IPS DF 19.7 (cell line): ENCODE data around the gene CYTH3.

Experiments used
- DNase-seq: peaks from one replicate; pipeline ENCODE4 v3.0.0-alpha.2; 2013; ENCODE audit warnings: low read depth, low spot score

CYTH3 gene

DNA sequence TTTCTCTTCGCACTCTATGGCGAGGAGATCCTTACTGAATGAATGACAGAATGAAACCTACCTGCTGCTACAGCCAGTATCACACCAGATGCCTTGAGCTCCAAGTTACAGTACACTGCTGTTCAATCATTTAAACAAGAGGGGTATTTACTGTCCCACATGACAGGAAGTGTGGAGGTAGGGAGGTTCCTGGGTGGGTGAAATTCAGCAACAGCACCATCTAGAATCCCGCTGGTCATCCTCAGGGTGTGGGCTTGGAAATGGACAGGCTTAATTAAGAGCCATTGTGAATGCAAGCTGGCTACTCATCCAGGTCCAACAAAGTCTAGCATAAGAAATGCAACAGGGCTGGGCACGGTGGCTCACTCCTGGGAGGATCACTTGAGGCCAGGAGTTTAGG is 14.7 kb downstream of the CYTH3 start:
- no peak for DNase-seq

DNA sequence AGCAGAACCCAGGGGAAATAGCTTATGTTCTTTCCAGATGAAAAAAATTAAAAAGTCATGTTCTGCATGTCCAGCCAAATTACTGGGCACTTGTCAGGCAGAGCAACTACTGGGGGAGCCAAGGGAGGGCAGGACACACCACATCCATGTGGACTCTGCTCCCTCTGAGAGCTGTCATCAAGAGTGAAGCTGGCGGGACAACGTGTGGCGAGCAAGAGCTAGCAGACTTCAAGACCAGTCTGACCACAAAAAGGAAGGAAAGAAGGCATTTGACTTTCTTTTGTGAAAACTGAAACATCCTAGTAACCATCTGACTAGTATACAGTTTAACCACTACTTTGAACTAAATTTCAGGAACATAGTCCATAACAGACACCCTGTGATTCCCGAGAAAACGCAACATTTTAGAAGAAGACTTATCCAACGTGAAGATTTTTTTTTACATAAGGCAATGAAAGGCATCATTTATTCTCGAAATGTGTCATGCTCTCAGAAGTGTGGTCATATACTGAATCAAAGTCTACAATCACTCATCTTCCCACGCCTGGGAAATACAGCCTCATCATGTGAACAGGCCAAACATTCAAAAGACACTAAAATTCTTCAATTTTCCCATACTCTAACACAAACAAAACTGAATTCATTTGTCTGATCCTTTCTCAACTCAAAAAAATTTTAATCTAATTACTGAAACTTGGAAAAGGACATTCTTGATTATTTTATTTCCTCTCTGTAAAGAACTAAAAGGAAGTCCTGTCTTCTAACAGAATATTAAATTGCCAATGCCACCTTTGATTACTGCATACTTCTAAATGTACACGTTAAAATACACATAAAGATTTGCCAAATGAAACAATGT is 15.5 kb downstream of the CYTH3 start:
- DNase-seq, result no peak

DNA sequence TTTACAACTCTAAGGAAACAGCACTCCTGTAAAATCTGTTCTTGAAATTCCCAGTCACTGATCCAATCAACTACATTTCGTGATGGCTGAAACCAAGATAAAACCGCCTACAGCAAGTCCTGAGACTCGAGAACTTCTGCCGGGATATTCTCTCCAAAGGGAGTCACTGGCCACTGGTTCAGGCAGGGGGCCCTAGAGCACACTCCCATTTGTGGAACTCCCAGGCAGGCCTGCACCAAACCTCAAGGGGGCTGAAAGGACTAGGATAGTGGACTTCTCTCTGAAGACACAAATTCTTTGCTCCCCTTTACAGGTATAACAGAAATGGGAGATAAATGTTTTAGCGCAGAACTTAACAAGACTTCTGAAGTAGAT is 16.3 kb downstream of the CYTH3 start:
- DNase-seq, result no peak

DNA sequence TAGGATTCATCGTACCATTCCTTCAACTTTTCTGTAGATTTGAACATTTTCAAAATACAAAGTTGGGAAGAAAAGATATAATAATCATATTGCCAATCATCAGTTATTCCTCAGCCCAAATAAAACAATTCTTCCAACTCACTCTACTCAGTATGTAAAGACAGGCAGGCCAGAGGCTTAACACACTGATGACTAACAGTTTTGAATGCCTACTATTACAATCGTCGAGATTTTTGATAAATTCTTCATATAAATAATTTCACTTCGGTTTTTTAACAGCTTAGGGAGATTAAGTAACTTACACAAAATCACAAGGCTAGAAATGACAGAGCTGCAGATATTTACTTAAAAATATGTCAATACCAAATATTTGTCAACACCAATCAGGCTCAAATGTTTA is 17.6 kb downstream of the CYTH3 start:
- no peak for DNase-seq

DNA sequence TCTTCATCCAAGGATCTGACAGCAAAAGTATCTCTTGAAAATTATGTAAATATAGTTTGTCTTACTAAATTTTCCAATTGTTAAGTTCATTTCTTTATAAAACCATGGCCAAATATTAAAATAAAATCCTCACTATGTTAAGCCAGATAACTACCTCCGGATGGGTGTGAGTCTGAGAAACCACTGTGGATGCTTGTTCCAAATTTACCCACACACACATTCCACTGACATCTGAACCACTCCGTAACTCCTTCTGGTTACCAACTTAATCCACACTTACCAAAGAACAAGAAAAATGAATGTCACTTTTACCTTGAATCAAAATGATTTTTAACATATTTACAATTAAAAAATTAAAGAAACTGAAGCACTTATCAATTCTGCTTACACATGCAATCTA is 19.7 kb downstream of the CYTH3 start:
- no peak for DNase-seq

DNA sequence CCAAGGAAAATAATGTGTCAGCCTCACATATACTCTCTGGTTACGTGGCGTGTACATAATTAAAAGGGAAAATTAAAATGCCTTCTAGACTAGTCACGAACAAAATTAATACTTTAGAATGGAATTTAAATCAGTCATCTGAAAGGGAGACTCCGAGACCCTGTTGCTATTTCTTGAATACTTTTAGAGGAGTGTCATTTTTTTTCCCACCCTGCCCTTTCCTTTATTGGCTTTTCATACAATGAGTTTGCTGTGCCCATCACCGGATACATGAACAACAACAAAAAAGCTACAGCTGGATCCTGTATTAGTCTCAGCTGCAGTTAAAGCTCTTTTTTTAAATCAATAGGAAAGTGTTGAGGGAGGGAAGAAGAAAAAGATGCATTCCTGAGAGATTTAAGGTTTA is 20.1 kb downstream of the CYTH3 start:
- no peak for DNase-seq

DNA sequence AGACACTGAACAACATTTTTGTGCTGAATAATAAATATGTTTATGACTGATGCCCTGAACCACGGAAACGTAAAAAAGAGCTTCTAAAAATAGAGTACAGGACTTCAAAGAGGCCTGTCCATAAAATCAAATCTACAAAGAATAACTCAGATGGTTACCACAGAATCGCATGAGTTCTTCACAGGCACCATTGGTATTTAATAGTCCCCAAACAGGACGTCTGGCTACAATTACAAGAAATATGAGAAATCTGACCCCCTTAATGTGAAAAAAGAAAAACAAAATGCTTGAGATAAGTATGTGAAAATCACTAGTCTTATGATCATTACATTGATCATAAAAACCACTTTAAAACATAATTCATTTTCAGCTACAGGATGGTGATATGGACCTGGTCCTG is 20.8 kb downstream of the CYTH3 start:
- DNase-seq, result no peak

DNA sequence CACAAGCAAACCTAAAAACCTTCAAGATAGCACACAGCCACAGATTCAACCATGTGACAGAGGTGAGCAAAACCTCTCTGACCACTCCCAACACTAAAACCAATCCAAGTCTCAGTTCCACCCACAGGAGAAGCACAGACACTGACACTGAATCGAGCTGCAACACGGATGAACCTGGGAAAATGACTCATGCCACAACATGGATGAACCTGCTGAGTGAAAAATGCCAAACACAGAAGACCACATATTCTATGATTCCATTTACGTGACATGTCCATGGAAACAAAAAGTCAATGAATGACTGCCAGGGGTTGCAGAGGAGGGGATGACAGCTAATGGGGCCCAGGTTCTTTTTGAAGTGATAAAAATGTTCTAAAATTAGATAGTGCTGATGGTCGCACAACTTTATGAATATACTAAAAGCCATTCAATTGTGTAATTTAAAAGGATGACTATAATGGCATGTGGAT is 22.0 kb downstream of the CYTH3 start:
- no peak for DNase-seq

DNA sequence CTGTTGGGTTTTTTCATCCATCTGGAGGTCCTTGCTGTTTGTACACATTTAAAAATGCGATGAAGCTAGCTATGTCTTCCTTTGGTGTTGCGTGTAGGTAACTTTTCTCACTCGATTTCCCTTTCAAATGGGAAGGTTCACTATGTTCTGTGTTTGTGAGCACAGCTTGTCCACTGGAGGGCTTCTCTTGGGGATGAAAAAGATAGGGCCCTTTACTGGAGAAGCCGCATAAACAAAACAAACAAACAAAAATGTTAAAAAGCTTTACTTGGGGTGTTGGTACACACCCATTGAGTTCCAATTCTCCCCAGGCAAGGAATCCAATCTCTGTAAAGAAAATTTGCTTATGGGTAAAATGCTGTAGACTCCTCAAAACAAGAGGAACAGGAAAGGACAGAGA is 23.4 kb downstream of the CYTH3 start:
- no peak for DNase-seq

DNA sequence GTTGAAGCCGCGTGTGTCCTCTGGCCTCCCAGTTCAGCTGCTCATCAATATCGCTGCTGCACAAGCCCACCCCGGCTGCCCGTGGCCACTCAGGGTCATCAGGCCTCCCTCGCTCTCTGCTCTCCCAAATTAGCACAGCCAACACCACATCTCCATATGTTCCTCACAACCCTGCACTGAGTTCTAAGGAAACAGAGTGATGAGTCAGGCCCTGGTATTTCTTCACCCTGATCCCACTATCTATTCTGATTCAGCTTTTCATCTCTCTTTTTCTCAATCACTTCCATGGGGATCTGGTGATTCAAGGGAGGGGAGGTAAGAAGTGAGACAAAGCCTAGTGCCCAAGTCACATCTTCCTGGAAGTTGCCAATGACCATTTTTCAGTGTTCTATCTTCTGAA is 23.8 kb downstream of the CYTH3 start:
- DNase-seq, result no peak

DNA sequence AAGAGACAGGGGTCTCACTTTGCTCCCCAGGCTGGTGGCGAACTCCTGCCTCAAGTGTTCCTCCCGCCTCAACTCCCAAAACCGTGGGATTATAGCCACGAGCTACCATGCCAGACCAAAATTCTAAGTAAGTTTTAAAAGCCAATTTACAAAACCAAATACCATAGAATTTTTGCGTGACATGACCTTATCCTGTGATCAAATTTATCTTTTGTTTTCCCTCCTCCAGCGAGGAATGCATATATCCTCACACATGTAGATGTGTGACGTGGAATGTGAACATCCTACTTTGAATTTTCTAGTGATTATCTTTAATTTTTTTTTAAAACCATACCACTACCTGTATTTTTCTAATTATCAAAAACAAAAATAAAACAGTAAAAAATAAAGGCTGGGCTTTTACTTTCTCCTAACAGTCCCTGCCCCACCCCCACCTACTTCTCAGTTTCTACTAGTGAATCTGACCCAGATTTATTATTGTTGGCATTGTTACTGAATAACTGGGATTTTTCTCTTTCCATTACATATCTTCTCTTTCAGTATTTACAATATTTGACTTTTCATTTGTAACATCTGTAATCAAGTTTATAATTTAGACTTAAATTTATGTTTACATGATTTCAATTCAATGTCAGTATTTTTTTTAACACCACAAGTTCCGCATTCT is 26.0 kb downstream of the CYTH3 start:
- no peak for DNase-seq

DNA sequence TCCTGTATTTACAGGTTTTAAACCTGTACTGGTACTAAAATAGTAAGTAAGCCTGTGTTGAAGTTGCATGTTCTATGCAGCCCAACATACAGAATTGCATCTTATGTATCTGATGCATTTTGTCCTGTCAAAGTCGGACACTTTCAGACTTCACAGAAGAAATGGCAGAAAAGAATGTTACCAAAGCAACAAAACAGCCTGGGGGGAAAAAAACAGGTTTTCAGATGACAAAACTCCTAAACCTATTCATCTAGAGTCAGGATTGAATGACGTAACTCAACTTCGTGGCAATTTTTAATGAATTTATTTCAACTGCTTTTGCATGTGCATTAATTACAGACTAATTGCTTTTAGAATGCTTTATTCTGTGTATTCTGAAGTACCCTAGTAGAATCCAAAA is 28.4 kb downstream of the CYTH3 start:
- DNase-seq, result no peak

DNA sequence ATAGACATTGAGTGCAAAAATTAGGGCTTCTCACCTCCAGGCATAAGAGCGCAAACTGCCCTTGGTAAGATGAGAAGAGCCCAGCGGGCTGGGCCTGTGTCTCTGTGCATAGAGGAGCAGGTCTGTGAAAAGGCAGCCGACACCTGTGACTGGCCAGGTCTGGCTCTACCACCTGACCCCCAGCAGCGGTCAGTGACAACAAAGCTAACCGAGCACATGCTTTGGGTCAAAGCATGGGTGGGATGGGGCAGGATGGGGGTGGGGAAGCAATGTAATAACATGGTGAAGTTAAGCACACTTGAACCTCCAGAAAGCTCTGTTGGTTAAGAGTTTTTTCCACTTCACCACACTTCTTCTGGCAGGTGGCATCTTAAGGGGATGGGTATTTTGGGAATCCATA is 29.3 kb downstream of the CYTH3 start:
- DNase-seq, result no peak

DNA sequence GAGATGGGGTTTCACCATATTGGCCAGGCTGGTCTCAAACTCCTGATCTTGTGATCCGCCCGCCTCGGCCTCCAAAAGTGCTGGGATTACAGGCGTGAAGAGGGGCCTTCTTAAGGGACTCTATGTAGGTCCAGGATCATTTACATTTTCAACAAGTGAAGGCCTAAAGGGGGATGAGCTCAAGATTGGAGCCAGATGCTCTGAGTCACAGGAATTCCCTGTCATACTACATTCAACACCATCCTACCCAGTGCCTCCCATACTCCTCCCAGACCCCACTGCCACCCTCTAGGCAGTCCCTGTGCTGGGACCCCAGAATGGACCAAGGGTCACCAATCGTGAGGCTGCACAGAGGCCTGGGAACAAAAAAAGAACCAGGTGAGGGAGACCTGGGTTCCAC is 29.9 kb downstream of the CYTH3 start:
- no peak for DNase-seq

DNA sequence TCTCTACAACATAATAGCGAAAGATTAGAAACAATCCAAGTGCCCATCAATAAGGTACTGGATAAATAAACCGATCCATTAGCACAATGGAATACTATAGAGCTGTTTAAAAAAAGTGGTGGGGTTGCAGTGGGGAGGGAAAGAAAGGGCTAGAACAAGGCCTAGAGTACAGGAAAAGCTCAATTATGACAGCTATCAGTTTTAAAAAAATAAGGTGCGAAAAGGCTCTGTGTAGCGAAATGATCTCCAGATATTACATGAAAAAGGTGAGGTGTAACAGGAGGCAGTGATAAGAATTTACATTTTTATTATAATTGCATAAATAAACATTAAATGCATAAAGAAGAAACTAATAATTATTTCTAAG is 30.8 kb downstream of the CYTH3 start:
- no peak for DNase-seq

DNA sequence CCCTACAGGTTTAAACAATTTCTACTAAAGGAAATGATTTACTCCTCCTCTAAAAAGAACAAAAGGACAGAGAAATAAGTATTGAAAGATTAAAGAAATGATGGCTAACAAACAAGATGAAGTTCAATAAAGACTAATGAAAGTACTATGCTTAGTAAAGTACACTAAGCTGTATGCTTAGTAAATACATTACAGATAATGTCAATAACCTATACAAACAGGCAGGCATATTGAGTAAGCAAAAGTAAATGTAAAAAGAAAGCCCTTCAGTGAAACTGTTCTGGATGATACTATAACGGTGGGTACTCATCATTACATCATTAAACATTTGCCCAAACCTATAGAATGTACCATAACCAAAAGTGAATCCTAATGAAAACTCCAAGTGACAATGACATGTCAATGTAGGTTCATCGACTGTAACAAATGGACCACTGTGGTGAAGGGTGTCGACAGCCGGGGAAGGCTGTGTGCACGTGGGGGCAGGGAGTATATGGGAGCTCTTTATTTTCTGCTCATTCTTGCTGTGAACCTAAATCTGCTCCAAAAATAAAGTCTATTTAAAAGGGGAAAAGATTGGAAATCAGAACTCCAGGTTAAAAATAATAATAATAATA is 34.0 kb downstream of the CYTH3 start:
- DNase-seq, result no peak

DNA sequence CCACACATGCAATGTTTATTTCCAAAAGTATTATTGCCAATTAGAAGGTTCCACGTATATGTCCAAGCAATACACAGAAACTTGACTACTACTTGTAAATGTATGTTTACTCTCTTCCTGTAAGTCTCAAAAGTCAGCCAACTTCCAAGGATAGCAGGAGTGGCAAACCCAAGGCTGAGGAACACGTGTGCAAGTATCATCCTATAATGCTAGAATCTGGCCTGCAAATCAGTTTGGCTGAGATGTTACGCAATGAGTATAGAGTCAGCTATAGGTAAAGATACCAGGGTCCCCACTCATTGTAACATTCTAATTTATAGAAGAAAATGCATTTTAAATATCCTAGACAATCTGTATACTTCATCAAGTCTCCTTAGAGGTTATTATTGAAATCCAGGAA is 34.7 kb downstream of the CYTH3 start:
- no peak for DNase-seq

DNA sequence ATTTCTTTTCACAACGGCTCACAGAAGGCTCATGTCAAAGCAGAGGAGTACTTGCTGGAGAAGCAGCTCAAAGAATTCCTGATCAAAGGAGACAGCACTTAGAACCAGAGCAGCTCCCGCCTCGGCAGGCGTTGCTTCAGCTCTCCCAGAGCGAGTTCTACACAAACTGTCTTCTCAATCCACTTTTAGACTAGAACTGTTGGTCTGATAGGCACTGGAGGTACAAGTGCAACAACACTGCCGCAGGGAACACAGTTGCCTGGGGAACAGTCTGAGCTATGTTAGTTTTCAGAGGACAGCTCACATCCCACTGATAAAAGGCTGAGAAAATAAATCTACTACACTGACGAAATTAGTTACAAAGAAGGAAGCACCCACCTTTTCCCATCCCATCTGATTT is 35.4 kb downstream of the CYTH3 start:
- DNase-seq, result no peak

DNA sequence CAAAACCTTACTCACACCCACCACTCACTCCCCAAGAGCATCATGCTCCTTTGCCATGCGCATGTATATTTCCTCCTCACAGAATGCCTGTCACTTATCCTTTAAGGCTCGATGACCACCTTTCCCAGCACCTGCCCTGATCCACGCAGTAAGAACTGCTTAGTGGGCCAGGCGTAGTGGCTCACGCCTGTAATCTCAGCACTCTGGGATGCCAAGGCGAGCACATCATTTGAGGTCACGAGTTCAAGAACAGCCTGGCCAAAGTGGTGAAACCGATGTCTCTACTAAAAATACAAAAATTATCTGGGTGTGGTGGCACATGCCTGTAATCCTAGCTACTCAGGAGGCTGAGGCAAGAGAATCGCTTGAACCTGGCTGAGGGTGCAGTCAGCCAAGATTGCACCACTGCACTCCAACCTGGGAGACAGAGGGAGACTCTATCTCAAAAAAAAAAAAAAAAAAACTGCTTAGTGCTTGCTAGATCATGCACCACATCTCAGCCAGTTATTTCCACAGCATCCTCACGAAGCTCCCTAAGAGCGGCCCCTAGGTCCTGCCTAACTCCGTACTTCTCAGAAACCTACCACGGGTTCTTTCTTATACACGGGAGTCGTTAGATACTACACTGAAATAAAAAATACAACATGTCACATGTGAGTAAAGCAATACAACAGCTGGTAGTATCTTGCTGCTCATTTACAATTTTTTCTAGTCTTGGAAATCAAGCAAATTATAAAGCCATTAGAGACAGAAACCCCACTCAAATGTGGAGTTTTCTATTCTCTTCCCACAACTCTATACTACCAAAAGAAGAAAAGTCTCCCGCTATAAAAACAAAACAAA is 37.2 kb downstream of the CYTH3 start:
- no peak for DNase-seq

DNA sequence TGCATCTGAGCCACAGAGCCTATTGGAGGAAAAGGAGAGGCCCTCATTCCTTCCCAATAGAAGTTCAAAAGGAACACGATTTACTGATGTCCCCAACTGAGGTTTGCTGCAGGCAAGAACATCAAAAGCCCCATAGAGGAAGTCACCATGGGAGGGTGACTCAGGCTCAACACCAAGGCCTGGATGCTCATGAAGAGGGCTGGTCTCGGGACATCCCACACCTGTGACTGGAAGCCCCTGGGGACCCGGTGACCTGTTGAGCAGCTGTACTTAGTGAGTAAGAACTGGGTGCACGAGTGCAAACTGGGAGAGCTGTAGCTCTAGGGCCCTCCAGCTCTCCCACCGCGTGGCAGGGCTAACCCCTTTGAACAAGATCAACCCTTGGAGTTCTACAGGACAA is 38.0 kb downstream of the CYTH3 start:
- no peak for DNase-seq

DNA sequence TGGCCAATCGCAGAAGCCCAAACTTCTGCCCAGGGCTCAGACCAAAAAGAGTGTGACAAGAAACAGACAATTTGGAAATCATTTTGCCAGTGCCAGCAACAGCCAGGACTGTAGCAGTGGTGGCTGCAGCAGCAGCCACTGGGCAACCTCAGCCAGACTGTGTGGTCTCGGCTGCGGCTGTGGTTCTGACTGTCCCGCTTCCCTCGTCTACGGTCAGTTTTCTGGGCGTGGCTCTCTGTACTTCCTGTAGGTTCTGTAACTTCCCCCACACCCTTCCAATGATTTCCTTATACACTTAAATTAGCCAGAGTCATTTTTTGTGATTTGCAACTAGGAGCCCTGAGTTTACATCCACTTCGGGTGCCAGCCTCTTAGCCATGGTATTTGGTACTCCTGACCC is 39.9 kb downstream of the CYTH3 start:
- DNase-seq, result no peak

DNA sequence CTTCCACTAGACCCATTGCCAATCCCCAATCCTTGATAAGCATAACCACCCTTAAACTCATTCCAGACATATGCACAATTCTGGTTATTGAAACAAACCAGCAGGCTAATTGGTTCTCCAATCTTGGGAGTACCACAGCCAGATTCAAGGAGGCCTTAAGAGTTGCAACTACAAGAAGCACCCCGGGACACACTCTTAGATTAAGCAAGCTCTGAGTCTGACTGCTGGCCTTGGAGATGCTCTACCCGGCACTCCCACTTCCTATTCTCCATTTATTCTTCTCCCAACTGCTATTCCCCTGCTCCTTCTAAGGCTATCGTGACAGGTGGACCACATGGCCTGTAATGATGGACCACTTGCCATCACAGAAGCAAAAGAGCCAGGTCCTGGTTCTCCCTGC is 40.3 kb downstream of the CYTH3 start:
- no peak for DNase-seq
